Spinal cord (tissue), 10 donors: ENCODE data around the gene NFKB1. TPM values are rescaled to one million over a fixed set of nuclear protein-coding genes. Genes with fewer than 3 reads are reported as not detected.
A peak's percentile ranks its signal among the peaks of the same experiment; 100 is the strongest.

Experiments
- DNase-seq, 6 donors: peaks; one replicate each; pipeline versions ENCODE4 v3.0.0 to v3.0.0-alpha.2; 2013 to 2015; ENCODE audit warnings: low spot score in 6 of 6, low read depth in 4 of 6
- H3K27ac ChIP-seq: one replicate; pipeline ENCODE4 v1.5.1; 2013; ENCODE audit warnings: low read depth, low read length, control low read depth
- H3K27me3 ChIP-seq: one replicate; pipeline ENCODE4 v1.6.1; 2013; ENCODE audit warnings: low read length; ENCODE audit not compliant: control insufficient read depth, insufficient read depth
- H3K36me3 ChIP-seq: one replicate; pipeline ENCODE4 v1.6.1; 2013; ENCODE audit warnings: low read length; ENCODE audit not compliant: control insufficient read depth, insufficient read depth
- H3K4me1 ChIP-seq: one replicate; pipeline ENCODE4 v1.6.1; 2013; ENCODE audit warnings: low read length; ENCODE audit not compliant: control insufficient read depth, insufficient read depth
- H3K4me3 ChIP-seq: one replicate; pipeline ENCODE4 v1.5.1; 2013; ENCODE audit warnings: low read depth, low read length, control low read depth
- H3K9me3 ChIP-seq: one replicate; pipeline ENCODE4 v1.6.1; 2013; ENCODE audit warnings: low read length; ENCODE audit not compliant: control insufficient read depth, insufficient read depth
- WGBS: methylation state at CpG from one replicate; pipeline ENCODE4 v1.1.5; 2013; ENCODE audit warnings: missing lambda C conversion rate; ENCODE audit not compliant: insufficient coverage; 5-methylcytosine and 5-hydroxymethylcytosine counted together
- polyA plus RNA-seq, 2 donors: library from polyadenylated mRNA; unstranded; fragments of 120-200 nt; gene quantifications; one replicate each; pipeline ENCODE4 v1.2.1, GENCODE V29; 2013; ENCODE audit not compliant: insufficient read length in 2 of 2
- total RNA-seq, 2 donors: library from RNA; depleted of rRNA in 1 of 2; stranded (reverse); fragments of 120-200 nt in 1 of 2; fragments of >200 nt in 1 of 2; gene quantifications; one replicate each; pipeline versions ENCODE4 v1.2.3 to v1.2.4, GENCODE V29; 2013 to 2014
- donor health status: healthy.

NFKB1 gene
- total and polyA plus RNA-seq, 4 donors = 12.5 to 19.2 (median 16.1) TPM

DNA sequence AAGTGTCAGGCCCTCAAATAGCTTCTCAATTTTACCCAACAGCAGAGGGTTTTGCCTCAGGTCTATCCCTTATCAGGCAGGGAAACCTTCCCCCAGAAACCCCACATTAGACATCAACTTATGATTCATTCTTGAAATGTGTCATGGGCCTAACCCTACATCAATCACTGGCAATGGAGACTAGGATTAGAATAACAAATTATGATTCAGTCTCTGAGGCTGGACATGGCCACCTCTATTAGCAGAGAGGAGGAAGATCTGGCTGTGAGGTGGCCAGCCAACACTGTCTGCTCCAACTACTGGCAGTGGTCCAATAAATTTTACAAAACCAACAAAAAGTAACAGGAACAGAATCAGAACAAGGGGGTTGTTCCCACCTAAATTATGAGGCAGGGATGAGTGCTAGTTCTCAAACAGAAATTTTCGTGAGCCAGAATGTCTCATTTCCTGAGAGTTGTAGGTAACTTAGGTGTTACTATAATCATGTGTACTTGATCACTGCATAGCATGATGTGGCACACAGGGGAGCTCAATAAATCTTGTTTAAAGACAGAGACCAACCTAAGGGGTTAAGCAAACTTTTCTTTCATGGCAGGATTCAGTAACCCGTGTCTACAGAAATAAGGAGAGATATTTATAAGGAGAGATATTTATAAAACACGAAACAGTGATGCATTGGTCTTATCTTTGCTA is 126.8 kb downstream of the NFKB1 start:
- no peak overlapping the region for H3K4me3 ChIP-seq
- 82% methylated on average over 1 of the region's 3 CpGs for WGBS
- no peaks in the 10 kb centered on the region for H3K27me3 ChIP-seq
- no peaks in the 10 kb centered on the region for H3K36me3 ChIP-seq
- no peak for DNase-seq
- H3K9me3 ChIP-seq = no peaks in the 10 kb centered on the region
- H3K4me1 ChIP-seq = peaks cover 6% of the 10 kb centered on the region
- H3K27ac ChIP-seq = no peak overlapping the region

DNA sequence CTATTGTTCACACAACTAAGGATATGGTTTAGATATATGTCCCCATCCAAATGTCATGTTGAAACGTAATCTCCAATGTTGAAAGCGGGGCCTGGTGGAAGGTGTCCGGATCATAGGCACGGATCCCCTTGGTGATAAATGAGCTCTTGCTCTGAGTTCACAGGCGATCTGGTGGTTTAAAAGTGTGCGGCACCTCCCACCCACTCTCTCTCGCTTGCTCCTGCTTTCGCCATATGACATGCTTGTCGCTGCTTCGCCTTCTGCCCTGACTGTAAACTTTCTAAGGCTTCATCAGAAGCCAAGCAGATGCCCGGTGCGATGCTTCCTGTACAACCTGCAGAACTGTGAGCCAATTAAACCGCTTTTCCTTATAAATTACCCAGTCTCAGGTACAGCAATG is 128.5 kb downstream of the NFKB1 start:
- DNase-seq = no peak
- WGBS = 86% methylated on average over 13 of the region's 13 CpGs
- H3K9me3 ChIP-seq = no peaks in the 10 kb centered on the region
- peaks cover 5% of the 10 kb centered on the region for H3K36me3 ChIP-seq
- H3K27me3 ChIP-seq = no peaks in the 10 kb centered on the region
- H3K27ac ChIP-seq = no peak overlapping the region
- no peak overlapping the region for H3K4me3 ChIP-seq
- H3K4me1 ChIP-seq = no peaks in the 10 kb centered on the region

DNA sequence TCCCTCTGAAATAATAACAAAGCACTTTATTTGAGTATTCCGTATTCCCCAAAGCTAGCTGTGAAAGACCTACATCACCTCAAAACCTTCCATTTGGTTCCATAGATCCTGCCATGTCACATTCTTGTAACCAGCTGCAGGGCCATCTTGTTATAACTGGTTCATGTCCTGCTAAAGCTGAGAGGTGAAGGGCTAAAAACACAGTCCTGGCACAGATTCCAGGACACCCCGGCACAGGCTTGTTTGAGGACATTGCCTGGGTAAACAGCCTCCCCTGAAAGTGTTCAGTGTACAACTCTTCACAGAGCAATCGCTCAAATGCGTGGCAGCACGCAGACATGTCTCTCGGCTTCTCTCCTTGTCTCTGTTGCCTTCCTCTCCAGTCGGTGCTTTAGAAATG is 130.5 kb downstream of the NFKB1 start:
- WGBS = 80% methylated on average over 6 of the region's 7 CpGs
- no peak for DNase-seq
- H3K4me1 ChIP-seq = no peaks in the 10 kb centered on the region
- no peak overlapping the region for H3K27ac ChIP-seq
- no peaks in the 10 kb centered on the region for H3K27me3 ChIP-seq
- peaks cover 6% of the 10 kb centered on the region for H3K36me3 ChIP-seq
- H3K9me3 ChIP-seq = no peaks in the 10 kb centered on the region
- H3K4me3 ChIP-seq = no peak overlapping the region

GRCh38 chr4:102632241-102633065 is 131.3 kb downstream of the NFKB1 start:
- Histone ChIP-seq H3K27ac (no peak overlapping the region), H3K36me3 (peaks cover 6% of the 10 kb centered on the region), H3K9me3 (no peaks in the 10 kb centered on the region), H3K4me1 (no peaks in the 10 kb centered on the region), H3K27me3 (no peaks in the 10 kb centered on the region), H3K4me3 (no peak overlapping the region)
- 74% methylated on average over 4 of the region's 6 CpGs for WGBS
- no peak for DNase-seq

- H3K9me3 ChIP-seq = no peaks in the 10 kb centered on the region
- no peaks in the 10 kb centered on the region for H3K27me3 ChIP-seq
- no peaks in the 10 kb centered on the region for H3K4me1 ChIP-seq
- H3K36me3 ChIP-seq = peaks cover 6% of the 10 kb centered on the region
- DNase-seq = no peak
- 84% methylated on average over 6 of the region's 6 CpGs for WGBS
- no peak overlapping the region for H3K4me3 ChIP-seq
- no peak overlapping the region for H3K27ac ChIP-seq
Measured at GRCh38 chr4:102633100-102633499, 131.9 kb downstream of the NFKB1 start.

- H3K27me3 ChIP-seq = no peaks in the 10 kb centered on the region
- no peaks in the 10 kb centered on the region for H3K9me3 ChIP-seq
- WGBS = 79% methylated on average over 1 of the region's 3 CpGs
- H3K4me1 ChIP-seq = peaks cover 3% of the 10 kb centered on the region
- no peak overlapping the region for H3K27ac ChIP-seq
- H3K4me3 ChIP-seq = no peak overlapping the region
- H3K36me3 ChIP-seq = peaks cover 6% of the 10 kb centered on the region
- no peak for DNase-seq
Measured at GRCh38 chr4:102637391-102637790, 136.2 kb downstream of the NFKB1 start.

- no CpG with 5 or more reads among the region's 1 CpG for WGBS
- Histone ChIP-seq H3K27ac (no peak overlapping the region), H3K36me3 (peaks cover 6% of the 10 kb centered on the region), H3K4me3 (no peak overlapping the region), H3K4me1 (peaks cover 3% of the 10 kb centered on the region), H3K27me3 (no peaks in the 10 kb centered on the region), H3K9me3 (no peaks in the 10 kb centered on the region)
- DNase-seq = no peak
Measured at GRCh38 chr4:102638621-102639020, 137.5 kb downstream of the NFKB1 start.

- peaks cover 2% of the 10 kb centered on the region for H3K36me3 ChIP-seq
- H3K9me3 ChIP-seq = no peaks in the 10 kb centered on the region
- no peak for DNase-seq
- no peak overlapping the region for H3K27ac ChIP-seq
- peaks cover 3% of the 10 kb centered on the region for H3K4me1 ChIP-seq
- no peak overlapping the region for H3K4me3 ChIP-seq
- 92% methylated on average over 6 of the region's 7 CpGs for WGBS
- no peaks in the 10 kb centered on the region for H3K27me3 ChIP-seq
Measured at GRCh38 chr4:102639598-102639997, 138.4 kb downstream of the NFKB1 start.

DNA sequence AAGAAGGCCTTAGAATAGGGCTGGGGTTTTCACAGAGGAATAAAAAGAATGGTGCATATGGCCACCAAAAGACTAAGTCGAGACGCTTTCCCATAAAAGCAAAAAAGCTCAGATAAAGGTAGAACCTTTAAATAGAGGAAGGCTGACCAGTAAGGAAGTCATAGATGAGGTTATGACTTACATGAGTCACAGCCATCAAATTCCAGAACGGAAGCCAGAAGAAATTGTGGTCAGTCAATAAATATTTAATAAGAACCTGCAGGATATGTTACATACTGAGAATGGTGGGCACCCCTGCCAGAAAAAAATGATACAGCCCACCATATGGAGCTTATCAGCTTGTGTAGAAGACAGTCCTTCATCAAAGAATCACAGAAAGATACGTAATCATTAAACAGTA is 139.5 kb downstream of the NFKB1 start:
- Histone ChIP-seq H3K4me3 (no peak overlapping the region), H3K27ac (no peak overlapping the region), H3K9me3 (no peaks in the 10 kb centered on the region), H3K4me1 (peaks cover 3% of the 10 kb centered on the region), H3K27me3 (no peaks in the 10 kb centered on the region), H3K36me3 (no peaks in the 10 kb centered on the region)
- no CpG with 5 or more reads among the region's 4 CpGs for WGBS
- DNase-seq = no peak

DNA sequence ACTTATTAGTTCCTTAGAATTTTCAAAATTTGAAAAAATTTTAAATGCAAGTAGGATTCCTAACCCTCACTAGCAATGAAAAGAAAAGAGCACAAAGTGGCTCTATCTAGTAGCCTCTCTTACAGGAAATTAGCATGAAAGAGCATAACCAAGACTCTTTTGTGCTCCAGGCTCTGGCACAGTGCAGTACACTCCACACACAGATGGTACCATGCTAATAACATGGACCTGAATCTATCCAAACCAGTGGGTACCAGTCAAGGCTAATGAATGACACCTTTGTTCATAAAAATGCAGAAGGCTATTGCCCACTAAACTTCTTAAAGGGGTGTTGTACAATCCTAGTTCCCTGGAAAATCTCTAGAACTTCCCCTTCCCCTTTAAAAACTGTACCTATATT is 140.6 kb downstream of the NFKB1 start:
- no peaks in the 10 kb centered on the region for H3K9me3 ChIP-seq
- DNase-seq = peak in 5 of 6 donors; percentile 9 to 74 (median 33)
- no peak overlapping the region for H3K4me3 ChIP-seq
- peaks cover 3% of the 10 kb centered on the region for H3K4me1 ChIP-seq
- no peak overlapping the region for H3K27ac ChIP-seq
- no peaks in the 10 kb centered on the region for H3K27me3 ChIP-seq
- H3K36me3 ChIP-seq = no peaks in the 10 kb centered on the region
